ENCODE data around the gene KCTD16. TPM values are rescaled to one million over a fixed set of nuclear protein-coding genes. Genes with fewer than 3 reads are reported as not detected.

KCTD16 gene
- total RNA-seq, 1 experiment from 2014 or later, result 0.64 TPM

GRCh38 chr5:144167998-144168397, 2.7 kb upstream of the KCTD16 start:
- intact Hi-C loops (cut with micrococcal nuclease), result no loop called here

More at GRCh38 chr5:144167998-144168397, 2.7 kb upstream of the KCTD16 start:
- Histone ChIP-seq H3K9me2 (ENCODE audit: insufficient read depth) (no peaks in the 10 kb centered on the region), H2AFZ (ENCODE audit: low read depth, low read length, poor library complexity, severe bottlenecking) (no peak overlapping the region), H3K4me2 (ENCODE audit: low read length) (no peak overlapping the region), H3K9me3 (ENCODE audit: control insufficient read depth in 1 of 2, insufficient read depth in 1 of 2, low read depth in 1 of 2, low read length in 2 of 2) (no peaks in the 10 kb centered on the region), H3K36me3 (ENCODE audit: control insufficient read depth in 1 of 2, insufficient read depth in 2 of 2, low read length in 2 of 2) (peaks cover 11 to 27% of the 10 kb centered on the region in 2 experiments), H4K20me1 (ENCODE audit: insufficient read depth) (no peaks in the 10 kb centered on the region), H3K4me1 (ENCODE audit: control insufficient read depth in 1 of 2, insufficient read depth in 2 of 2, low read length in 2 of 2) (peaks cover 7 to 14% of the 10 kb centered on the region in 2 experiments; a peak in 2 of 4 replicates), H3K27me3 (ENCODE audit: insufficient read depth, low read length) (no peaks in the 10 kb centered on the region), H3K79me2 (ENCODE audit: insufficient read depth, low read length) (peaks cover 41% of the 10 kb centered on the region), H3K27ac (ENCODE audit: low read depth, low read length) (no peak overlapping the region), H3K4me3 (replicated peaks in 1 of 2; ENCODE audit: low read depth in 1 of 2, low read length in 2 of 2) (no peak overlapping the region), H3K9ac (ENCODE audit: low read length) (no peak overlapping the region)
- DNase-seq (ENCODE audit: low read depth, low spot score), result no peak
- TF ChIP-seq TCF7L2 (IDR thresholded peaks at IDR 0.05; ENCODE audit: borderline replicate concordance, extremely low read depth, insufficient read depth, insufficient read length), result no peak
- no peak for TF ChIP-seq FOSL1 (IDR thresholded peaks at IDR 0.05; ENCODE audit: low read depth)
- no peak for TF ChIP-seq ATF3 (IDR thresholded peaks at IDR 0.05)
- TF ChIP-seq SIN3A (IDR thresholded peaks at IDR 0.05; ENCODE audit: low read depth), result no peak
- no peak for TF ChIP-seq POLR2AphosphoS5 (IDR thresholded peaks at IDR 0.05; ENCODE audit: low read depth, low read length)
- TF ChIP-seq EZH2phosphoT487 (IDR thresholded peaks at IDR 0.05; ENCODE audit: borderline replicate concordance), result no peak
- no peak for TF ChIP-seq SRF (IDR thresholded peaks at IDR 0.05; ENCODE audit: low read depth)
- TF ChIP-seq EGR1 (IDR thresholded peaks at IDR 0.05; ENCODE audit: low read depth), result no peak
- no peak for TF ChIP-seq YY1 (IDR thresholded peaks at IDR 0.05; ENCODE audit: extremely low read depth, insufficient replicate concordance, low read depth, low read length)
- TF ChIP-seq SP1 (IDR thresholded peaks at IDR 0.05; ENCODE audit: low read depth), result no peak
- TF ChIP-seq EZH2 (IDR thresholded peaks at IDR 0.05), result no peak
- TF ChIP-seq JUND (IDR thresholded peaks at IDR 0.05), result no peak
- no peak for TF ChIP-seq ZNF274 (IDR thresholded peaks at IDR 0.05; ENCODE audit: low read depth, low read length)
- TF ChIP-seq CBX3 (IDR thresholded peaks at IDR 0.05; ENCODE audit: low read depth), result no peak
- TF ChIP-seq CTCF (IDR thresholded peaks at IDR 0.05 in 2 of 3, conservative IDR thresholded peaks at IDR 0.05 in 1 of 3; ENCODE audit: borderline replicate concordance in 1 of 3, insufficient read depth in 1 of 3, low read depth in 2 of 3, low read length in 2 of 3), result no peak
- no peak for TF ChIP-seq ZBTB33 (IDR thresholded peaks at IDR 0.05; ENCODE audit: extremely low read depth, insufficient replicate concordance, low read length)
- TF ChIP-seq MAX (IDR thresholded peaks at IDR 0.05), result no peak
- TF ChIP-seq REST (IDR thresholded peaks at IDR 0.05; ENCODE audit: low read depth), result no peak
- no peak for TF ChIP-seq ELF1 (IDR thresholded peaks at IDR 0.05; ENCODE audit: borderline replicate concordance, low read depth)
- TF ChIP-seq RAD21 (IDR thresholded peaks at IDR 0.05; ENCODE audit: low read depth), result no peak
- POLR2A ChIA-PET, result no interaction called here
- RAD21 ChIA-PET (ENCODE audit: low non-redundant PET in 1 of 2, low total read pairs in 2 of 2, uncharacterized antibody in 2 of 2, unreplicated experiment in 2 of 2), result no interaction called here
- CTCF ChIA-PET, result no interaction called here
- ATAC-seq, result no peak
- BruUV-seq (replicated peaks), result no TSS peak

Data from HCT116 (cell line).